Measurements from ENCODE around the gene MACROD2. TPM values are rescaled to one million over a fixed set of nuclear protein-coding genes. Genes with fewer than 3 reads are reported as not detected.
"Not testable (repeated sequence)": the region's sequence is repeated elsewhere in the genome, so short reads cannot be mapped to it uniquely, and the experiment has no call there.

The MACROD2 gene
- total RNA-seq, 1 donor, result 0.81 TPM

GRCh38 chr20:15986690-15987089 is 1991.4 kb downstream of the MACROD2 start:
- no peak for DNase-seq (ENCODE audit: low read depth in 2 of 3, low spot score in 2 of 3)

DNA sequence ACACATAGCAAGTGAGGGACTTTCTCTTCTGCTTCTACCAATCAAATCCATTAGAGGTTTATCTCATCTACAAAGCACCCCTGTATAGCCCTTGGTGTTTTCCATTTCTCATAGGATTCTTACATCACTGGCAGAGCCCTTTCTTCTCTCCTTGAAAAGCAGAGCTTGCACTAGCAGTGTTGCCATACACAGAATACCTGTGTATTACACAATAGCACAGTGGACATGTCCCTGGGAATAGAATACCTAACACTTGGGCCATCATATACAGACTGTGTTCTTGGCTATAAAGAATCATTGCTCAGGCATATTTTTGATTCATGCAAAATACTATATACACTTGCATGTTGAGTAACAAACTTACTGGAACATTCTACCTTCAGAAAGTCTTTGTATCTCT is 1996.0 kb downstream of the MACROD2 start:
- no peak for DNase-seq (ENCODE audit: low read depth in 2 of 3, low spot score in 2 of 3)

DNA sequence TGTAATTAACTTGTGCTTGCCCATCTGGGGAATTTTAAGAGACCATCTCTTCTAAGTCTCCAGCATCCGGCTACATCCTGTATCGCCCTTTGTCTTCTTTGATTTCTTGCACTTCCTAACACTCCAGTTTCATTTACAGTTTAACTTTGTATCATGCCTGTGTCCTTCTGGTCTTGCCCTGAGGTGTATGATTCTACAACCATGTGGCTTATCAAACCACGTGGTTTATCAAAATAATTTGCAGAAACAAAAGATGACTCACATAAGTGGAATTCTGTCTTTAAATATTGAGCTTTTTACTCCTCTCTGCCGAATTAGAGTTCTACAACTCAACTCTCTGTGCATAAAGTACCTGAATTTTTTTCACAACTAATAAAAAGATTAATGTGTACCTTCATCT is 1997.2 kb downstream of the MACROD2 start:
- DNase-seq (ENCODE audit: low read depth in 2 of 3, low spot score in 2 of 3), result no peak

DNA sequence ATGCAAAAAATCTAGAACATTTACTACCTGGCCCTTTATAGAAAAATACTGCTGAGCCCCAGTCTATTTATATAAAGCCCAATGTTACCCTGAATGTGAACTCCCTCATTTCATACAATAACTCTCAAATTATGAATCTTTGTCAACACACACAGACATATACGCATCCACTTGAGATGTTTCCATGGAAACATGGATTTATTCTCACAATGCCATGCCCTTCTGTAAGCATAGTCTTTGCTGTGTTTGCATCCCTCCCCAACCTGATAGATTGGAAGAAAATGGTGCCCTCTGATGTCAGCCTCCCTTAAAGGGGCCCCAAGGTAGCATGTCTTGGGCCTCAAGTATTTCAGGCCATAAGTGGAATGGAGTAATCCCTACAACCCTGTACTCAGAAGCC is 2004.8 kb downstream of the MACROD2 start:
- no peak for DNase-seq (ENCODE audit: low read depth in 2 of 3, low spot score in 2 of 3)

DNA sequence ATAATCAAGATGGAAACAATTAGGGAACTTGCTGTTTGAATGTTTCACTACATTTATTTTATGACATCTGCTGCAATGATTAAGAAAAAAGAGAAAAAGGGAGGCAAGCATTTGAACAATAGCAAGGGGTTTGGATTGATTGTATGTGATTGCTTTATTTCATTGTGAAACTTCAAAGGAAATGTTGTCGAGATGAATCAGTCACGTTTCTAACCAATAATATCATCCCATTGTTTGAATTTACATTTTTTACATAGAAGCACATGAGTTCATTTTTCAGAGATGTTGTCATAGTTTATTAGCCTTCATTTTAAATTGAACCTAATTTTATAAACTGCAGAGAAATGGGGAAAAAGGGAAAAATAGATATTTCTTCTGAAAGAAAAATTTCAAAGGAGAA is 2006.0 kb downstream of the MACROD2 start:
- no peak for DNase-seq (ENCODE audit: low read depth in 2 of 3, low spot score in 2 of 3)

GRCh38 chr20:16003310-16003709 is 2008.0 kb downstream of the MACROD2 start:
- no peak for DNase-seq (ENCODE audit: low read depth in 2 of 3, low spot score in 2 of 3)

DNA sequence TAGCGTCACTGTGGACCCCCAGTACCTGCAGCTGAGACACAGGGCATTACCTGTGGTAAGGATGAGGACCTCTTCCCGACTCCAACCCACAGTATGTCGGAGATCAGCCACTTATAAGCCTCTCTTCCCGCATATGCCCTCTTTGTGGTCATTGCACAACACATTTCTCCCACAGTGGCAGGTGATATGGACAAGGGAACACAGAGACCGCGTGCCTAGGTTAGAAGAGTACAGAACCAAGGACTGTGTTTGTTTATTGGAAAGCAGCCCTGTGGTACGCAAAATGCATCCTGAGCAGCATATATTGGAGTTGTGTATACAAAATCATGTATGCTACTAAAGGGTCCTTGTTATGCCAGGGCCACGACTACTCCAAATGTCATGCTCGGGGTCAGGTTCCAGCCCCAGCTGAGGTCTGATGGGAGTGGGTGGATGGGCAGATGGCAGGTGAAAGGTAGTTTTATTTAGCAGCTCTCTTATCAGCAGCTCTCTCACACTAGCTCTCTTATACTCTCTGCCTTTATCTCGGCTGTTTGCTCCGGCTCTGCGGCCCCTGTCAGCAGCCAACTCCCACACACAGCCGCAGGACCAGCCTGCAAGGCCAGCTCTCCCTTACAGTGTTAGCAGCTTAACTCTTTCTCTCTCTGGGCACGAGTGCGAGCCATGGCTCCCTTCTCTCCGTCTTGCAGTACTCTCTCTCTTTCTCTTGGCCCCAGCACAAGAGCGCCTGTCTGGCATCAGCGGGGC is 2009.0 kb downstream of the MACROD2 start:
- DNase-seq (ENCODE audit: low read depth in 2 of 3, low spot score in 2 of 3), result no peak

DNA sequence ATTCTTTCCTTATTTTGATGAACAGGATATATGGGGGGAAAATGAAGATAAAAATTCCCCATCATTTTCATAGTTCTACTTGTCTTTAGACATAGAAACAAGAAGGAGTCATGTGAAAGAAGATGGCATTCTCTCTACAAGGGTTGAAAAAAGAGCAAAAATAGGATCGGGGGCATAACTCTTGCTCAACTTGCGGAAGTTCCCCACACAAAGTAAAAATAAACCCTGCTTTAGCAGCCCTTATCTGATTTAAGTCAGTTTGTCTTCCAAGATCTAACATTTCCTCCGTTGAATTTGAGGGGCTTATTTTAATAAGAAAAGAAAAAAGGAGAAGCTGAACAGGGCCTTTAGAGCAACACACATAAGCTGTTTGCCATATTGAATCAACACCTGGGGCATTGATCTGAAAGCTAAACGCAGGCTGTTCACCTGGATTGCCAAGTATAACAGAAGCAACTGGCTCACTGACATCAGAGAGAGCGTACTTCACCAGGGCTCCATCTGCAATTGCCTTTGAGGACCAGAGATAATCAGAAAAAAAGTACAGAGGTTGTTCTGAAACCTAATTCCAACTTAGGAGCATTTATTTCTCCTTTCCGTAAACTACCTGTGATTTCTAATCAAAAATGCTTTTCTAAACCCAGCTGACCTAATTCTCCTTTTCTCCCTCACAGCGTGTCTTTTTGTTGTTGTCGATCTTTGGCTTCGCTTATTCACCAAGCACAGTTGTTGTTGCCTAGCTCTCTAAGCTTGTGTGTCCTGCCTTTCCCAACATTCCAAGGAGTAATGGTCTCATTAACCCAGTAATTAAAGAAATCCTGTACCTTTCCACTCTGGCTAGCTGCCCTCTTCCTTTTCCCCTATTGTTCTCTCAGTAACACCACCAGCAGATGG is 2010.0 kb downstream of the MACROD2 start:
- DNase-seq (ENCODE audit: low read depth in 2 of 3, low spot score in 2 of 3), result peak in 2 of 3 donors; percentile 9 to 71

- no peak for DNase-seq (ENCODE audit: low read depth in 2 of 3, low spot score in 2 of 3)
These were observed 2010.7 kb downstream of the MACROD2 start for GRCh38 chr20:16005915-16006493.

GRCh38 chr20:16007164-16007563 is 2011.8 kb downstream of the MACROD2 start:
- no peak for DNase-seq (ENCODE audit: low read depth in 2 of 3, low spot score in 2 of 3)

DNA sequence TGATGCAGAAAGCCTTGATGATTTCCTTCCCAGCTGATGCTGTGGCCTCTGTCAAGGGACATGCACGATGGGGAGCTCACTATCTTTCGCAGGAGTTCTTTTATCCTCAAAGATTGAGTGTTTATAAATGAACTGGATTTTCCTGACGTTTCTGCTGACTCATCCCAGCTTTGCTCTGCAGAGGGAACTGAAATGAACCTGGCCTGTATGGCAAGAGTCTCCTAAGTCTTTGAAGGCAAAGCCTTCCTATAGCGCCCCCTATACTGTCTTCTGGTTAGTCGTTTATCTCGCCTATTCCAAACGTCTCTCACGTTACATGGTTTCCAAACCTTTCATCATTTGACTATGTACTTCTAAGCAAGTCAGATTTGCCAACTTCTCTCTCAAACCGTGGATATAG is 2012.6 kb downstream of the MACROD2 start:
- no peak for DNase-seq (ENCODE audit: low read depth in 2 of 3, low spot score in 2 of 3)

DNA sequence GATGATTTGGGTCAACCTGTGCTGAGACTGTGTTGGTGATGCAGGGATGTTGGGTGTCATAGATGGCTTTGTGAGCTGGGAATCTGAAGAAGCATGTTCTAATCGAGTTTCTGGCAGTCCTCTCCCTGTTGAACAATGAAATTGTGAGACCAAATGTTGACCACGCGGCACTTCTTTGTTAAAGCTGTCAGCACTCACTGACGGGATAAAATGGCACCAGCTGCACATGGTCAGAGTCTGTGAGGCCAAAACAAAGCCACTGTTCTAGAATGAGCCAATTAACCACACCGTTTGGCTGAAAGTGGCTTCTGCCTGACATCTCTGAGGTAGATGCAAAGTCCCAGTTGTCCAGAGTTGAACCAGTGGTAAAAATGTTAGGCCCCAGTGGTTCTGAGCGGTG is 2015.7 kb downstream of the MACROD2 start:
- no peak for DNase-seq (ENCODE audit: low read depth in 2 of 3, low spot score in 2 of 3)

DNA sequence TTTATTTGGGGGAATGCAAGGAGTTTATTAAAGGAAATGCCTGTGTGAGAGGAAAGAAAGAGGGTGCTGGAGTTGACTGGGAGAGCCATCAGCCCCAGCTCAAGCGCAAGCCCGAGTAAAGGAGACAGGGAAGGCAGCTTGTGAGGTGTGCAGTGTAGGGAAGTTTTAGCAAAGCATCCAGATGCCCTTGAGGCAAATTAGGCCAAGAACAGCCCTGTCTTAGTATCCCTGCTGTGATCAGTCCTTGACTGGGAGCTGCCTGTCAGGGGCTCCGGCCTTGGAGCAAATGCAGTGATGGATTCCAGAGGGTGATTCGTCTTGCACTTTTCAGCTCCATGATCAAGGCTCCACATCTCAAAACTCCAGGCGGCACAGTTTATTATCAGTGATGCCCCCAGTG is 2016.2 kb downstream of the MACROD2 start:
- no peak for DNase-seq (ENCODE audit: low read depth in 2 of 3, low spot score in 2 of 3)

GRCh38 chr20:16012934-16013333 is 2017.6 kb downstream of the MACROD2 start:
- DNase-seq (ENCODE audit: low read depth in 2 of 3, low spot score in 2 of 3), result not testable (repeated sequence)

DNA sequence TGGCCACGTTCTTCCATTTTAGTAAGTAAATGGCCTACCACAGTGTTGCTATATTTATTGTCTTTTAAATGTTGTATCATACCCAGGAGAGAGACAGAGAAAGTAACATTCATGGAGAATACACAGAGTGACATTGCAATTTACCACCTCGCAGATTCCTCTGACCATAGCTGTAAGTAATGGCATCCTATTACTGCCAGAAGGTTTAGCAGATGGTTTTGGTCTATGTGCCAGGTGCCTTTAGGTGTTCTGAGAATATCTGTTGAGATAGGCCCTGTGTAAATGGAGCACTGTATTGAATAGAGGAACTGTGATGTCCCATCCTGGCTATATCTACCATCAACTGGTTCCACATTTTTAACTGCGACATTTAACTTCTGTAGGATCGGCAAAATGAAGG is 2018.3 kb downstream of the MACROD2 start:
- DNase-seq (ENCODE audit: low read depth in 2 of 3, low spot score in 2 of 3), result no peak

- no peak for DNase-seq (ENCODE audit: low read depth in 2 of 3, low spot score in 2 of 3)
These were observed 2019.1 kb downstream of the MACROD2 start for GRCh38 chr20:16014436-16014835.

DNA sequence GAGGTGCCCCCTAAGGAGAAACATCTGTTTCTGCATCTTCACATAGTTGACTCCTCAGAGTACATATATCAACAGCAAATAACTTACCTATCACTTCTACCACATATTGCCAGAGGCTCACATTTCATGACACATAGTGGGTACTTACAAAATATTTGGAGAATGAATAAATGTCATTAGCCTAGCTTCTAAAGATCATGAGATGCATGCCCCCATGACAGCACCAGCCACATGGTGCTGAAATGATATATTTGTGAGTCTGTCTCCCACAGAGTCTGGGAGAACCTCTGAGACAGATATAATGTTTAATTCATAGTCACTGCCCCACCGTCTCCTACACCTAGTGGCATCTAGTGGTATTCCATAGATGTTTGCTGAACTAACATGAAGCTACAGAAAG is 2022.3 kb downstream of the MACROD2 start:
- DNase-seq (ENCODE audit: low read depth in 2 of 3, low spot score in 2 of 3), result no peak

DNA sequence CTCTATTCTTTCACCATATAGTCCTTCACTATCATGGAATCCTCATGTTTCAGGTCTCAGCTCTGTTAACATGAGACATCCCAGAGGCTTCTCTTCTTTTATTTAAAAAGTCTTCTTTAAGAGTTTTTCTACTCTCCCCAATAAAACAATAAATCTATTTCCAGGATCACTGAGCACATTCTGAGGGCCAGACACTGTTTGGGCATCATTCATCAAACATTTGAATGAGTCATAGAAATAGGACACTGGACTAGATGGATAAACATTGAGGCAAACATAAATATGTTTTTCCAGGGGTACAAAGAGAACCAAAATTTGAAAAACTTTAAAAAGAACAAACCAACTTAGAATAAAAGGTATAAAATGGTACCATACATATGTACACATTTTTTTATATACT is 2023.6 kb downstream of the MACROD2 start:
- DNase-seq (ENCODE audit: low read depth in 2 of 3, low spot score in 2 of 3), result no peak

GRCh38 chr20:16020971-16021370 is 2025.7 kb downstream of the MACROD2 start:
- no peak for DNase-seq (ENCODE audit: low read depth in 2 of 3, low spot score in 2 of 3)

DNA sequence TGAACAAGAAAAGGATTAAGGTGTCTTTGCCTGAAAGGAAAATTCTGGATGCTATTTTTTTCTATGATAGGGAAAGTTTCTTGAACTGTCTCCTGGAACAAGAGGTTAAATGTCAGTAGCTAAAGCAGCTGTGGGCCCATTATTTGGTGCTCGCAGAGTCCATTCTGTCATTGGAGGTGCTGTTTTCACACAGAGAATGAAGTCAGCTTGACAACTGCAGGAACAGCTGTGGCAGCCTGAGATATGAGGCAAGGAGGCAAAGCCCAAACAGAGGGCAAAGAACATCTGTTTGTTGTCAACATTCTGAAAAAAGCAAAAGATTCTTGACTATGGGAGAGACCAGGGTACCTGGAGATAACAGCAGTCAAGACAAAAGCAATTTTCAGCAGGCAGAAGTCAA is 2029.8 kb downstream of the MACROD2 start:
- DNase-seq (ENCODE audit: low read depth in 2 of 3, low spot score in 2 of 3), result no peak

GRCh38 chr20:16027686-16028085 is 2032.4 kb downstream of the MACROD2 start:
- DNase-seq (ENCODE audit: low read depth in 2 of 3, low spot score in 2 of 3), result no peak

GRCh38 chr20:16028923-16029322 is 2033.6 kb downstream of the MACROD2 start:
- no peak for DNase-seq (ENCODE audit: low read depth in 2 of 3, low spot score in 2 of 3)

Measured in hematopoietic multipotent progenitor cell (in vitro differentiated cells).